ENCODE results near the gene MAD1L1.
"Not testable (repeated sequence)": the region's sequence is repeated elsewhere in the genome, so short reads cannot be mapped to it uniquely, and the experiment has no call there.

MAD1L1 gene

GRCh38 chr7:1852517-1853430 lies 380.0 kb downstream of the MAD1L1 start:
- no peak for DNase-seq

- DNase-seq: no peak
Observed at GRCh38 chr7:1851721-1852516, 380.8 kb downstream of the MAD1L1 start.

GRCh38 chr7:1850976-1851571 lies 381.7 kb downstream of the MAD1L1 start:
- no peak for DNase-seq

GRCh38 chr7:1850111-1850975 lies 382.4 kb downstream of the MAD1L1 start:
- no peak for DNase-seq

GRCh38 chr7:1849351-1850041 lies 383.2 kb downstream of the MAD1L1 start:
- no peak for DNase-seq

DNA sequence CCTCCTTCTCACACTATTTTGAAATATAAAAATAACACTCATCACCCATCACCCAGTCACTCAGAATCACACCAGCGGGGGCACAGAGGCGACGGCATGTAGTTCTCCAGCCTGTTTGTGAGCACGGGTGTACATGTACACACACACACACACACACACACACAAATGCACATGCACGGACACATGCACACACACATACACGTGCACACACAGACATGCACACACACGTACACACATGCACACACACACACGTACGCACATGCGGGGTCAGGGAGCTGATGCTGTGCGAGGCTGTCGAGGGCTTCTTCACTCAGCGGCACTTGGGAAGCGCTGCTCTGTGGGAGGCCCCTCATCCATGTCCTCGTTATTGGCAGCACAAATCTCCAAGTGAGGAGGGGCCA lies 383.8 kb downstream of the MAD1L1 start:
- DNase-seq: no peak

- no peak for DNase-seq
Observed at GRCh38 chr7:1848013-1848640, 384.6 kb downstream of the MAD1L1 start.

- DNase-seq: no peak
Observed at GRCh38 chr7:1847260-1848001, 385.3 kb downstream of the MAD1L1 start.

DNA sequence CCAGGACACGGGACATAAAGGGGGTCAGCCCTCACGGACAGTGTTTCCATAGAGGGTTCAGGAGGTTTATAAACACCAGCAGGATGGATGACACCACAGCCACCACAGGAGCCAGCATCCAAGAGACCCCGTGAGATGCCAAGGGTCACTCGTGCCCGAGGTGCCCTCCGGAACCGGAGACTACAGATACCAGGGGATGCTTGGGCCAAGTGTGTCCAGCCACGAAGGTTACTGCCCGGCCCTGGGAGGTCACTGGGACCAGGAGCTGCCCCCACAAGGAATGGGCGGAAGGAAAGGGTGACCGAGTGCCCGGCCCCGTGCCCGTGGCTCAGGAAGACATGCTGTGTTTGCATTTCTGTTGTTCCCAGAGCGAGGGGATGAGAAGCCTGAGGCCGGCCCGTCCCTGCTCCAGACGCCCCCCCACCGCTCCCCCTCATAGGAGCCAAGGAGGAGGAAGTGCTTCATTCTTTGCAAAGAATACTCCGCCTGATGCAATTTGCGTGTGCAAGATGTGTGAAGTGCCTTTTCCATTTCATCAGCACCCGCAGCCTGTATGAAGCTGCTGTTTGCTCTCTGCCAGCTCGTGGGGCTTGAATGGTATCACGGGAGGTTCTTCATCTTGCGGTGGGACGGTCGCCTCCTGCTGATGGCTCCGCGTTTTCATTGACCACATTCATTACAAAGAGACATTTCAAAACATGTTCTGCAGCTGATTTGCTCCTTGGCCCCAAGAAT lies 386.2 kb downstream of the MAD1L1 start:
- no peak for DNase-seq

DNA sequence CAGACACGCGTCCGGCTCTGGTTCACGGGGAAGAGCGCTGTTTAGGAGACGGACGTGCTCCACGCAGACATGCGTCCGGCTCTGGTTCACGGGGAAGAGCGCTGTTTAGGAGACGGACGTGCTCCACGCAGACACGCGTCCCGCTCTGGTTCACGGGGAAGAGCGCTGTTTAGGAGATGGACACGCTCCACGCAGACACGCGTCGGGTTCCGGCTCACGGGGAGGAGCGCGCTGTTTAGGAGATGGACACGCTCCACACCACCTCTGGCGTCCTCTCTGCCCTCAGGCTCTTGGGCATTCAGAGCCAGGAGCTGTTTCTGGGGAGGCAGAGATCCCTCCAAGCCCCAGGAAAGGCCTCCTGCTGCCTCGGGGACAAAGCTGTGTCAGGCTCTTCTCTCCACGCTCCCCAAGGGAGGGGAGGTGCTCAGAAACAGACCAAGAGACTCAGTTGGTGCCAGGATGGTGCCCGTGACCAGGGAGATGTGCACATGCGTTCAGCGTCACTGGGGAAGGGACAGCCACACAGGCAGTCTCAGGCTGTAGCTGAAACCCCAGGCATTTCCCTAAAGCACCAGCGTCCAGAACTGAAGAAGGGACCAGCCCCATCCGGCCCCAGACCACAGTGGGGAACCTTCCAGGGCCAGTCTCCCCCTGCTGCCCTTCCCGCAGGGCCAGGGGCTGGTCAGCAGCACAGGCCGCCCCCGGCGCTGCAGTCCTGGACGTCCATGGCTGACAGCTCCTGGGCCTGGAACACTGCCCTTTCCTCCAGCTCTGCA lies 387.0 kb downstream of the MAD1L1 start:
- no peak for DNase-seq

GRCh38 chr7:1844951-1845390 lies 387.8 kb downstream of the MAD1L1 start:
- no peak for DNase-seq

- DNase-seq: no peak
Observed at GRCh38 chr7:1844336-1844950, 388.3 kb downstream of the MAD1L1 start.

GRCh38 chr7:1843921-1844335 lies 388.8 kb downstream of the MAD1L1 start:
- DNase-seq: no peak

GRCh38 chr7:1843271-1843861 lies 389.4 kb downstream of the MAD1L1 start:
- DNase-seq: no peak

- DNase-seq: no peak
Observed at GRCh38 chr7:1842321-1843221, 390.2 kb downstream of the MAD1L1 start.

GRCh38 chr7:1841286-1842021 lies 391.3 kb downstream of the MAD1L1 start:
- DNase-seq: not testable (repeated sequence)

Data from stimulated activated CD4-positive, alpha-beta T cell treated with anti-CD3 and anti-CD28 coated beads, Interleukin-2, amount 100 ng/mL, for 24 hours (primary cell).